ENCODE data around the gene CNOT6. TPM values are rescaled to one million over a fixed set of nuclear protein-coding genes. Genes with fewer than 3 reads are reported as not detected.

The CNOT6 gene
- total and polyA plus RNA-seq, 10 of the 15 experiments (the other 5 are each of a cell fraction or from before 2014, with no cell fraction given) = 3.8 to 22.1 (median 12.1) TPM

DNA sequence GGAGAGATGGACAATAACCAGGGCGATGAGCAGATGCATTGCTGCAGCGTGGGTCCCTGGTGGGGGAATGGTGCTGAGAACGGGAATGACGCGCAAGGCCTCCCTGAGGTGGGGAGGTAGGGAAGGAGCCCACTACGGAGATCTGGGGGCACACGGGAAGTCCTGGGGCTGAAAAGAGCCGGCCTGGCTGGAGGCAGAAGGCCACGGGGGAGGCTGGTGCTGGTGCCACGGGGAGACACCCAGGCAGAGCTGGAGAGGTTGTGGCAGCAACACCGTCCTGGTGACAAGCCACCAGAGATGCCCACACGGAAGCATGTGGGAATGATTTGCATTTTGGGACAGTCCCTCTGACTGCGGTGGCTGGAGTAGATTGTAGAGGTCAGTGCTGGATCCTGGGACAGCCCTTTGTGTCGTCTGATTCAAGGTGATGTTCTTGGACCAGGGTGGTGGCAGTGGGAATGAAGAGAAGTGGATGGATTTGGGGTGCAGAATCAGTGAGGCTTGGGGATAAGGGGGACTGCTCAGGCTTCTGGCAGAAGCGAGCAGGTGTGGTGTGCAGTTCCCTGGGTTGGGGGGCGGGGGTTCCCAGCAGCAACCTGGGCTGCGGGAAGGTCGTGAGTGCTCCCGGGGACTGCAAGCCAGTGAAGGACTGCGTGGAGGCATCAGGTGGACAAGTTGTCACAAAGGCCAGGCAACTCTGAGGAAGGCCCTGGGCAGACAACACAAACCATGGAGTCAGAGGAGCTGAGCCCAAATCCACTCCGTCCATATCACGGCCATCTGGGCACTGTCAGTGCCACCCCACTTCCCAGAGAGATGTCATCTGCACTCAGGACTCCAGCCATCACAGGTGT lies 25.2 kb upstream of the CNOT6 start (continued):
- no peak for TF ChIP-seq SPI1 (IDR thresholded peaks at IDR 0.05; ENCODE audit: borderline replicate concordance, insufficient read depth, low read depth, low read length)
- TF ChIP-seq JUND (IDR thresholded peaks at IDR 0.05; ENCODE audit: low read depth, low read length) = no peak

DNA sequence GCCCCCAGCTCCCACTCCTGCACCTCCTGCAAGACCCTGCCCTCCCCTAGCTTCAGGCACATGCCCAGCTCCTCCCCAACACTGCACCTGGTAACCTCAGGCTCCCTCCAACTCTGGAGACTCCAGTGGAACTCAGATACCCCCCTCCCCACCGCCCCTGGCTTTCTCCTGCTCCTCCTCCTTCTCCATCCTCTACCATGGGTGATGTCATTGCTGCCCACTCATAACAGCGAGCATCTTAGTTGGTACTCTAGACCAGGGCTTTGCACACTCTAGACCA lies 24.7 kb upstream of the CNOT6 start:
- Histone ChIP-seq H3K4me1 (ENCODE audit: control insufficient read depth, insufficient read depth, low read length) (no peaks in the 10 kb centered on the region), H2AFZ (ENCODE audit: control insufficient read depth, low read depth, low read length) (no peak overlapping the region), H3K36me3 (ENCODE audit: control insufficient read depth in 2 of 2, insufficient read depth in 2 of 2, low read length in 1 of 2) (no peaks in the 10 kb centered on the region), H4K20me1 (ENCODE audit: control insufficient read depth, insufficient read depth) (no peaks in the 10 kb centered on the region), H3K27ac (ENCODE audit: control insufficient read depth, insufficient read depth) (no peak overlapping the region), H3K4me2 (ENCODE audit: control insufficient read depth, insufficient read depth) (no peak overlapping the region), H3K4me3 (no peak overlapping the region), H3K9me3 (replicated peaks; ENCODE audit: control insufficient read depth, insufficient read depth, low read length) (no peaks in the 10 kb centered on the region), H3K79me2 (ENCODE audit: control insufficient read depth, insufficient read depth, low read length) (no peaks in the 10 kb centered on the region), H3K27me3 (replicated peaks in 1 of 2; ENCODE audit: control insufficient read depth in 2 of 2, insufficient read depth in 2 of 2, low read length in 1 of 2) (no peaks in the 10 kb centered on the region), H3K9ac (ENCODE audit: control insufficient read depth, insufficient read depth, low read length) (no peak overlapping the region)
- ChIA-PET POLR2A (no interaction called here), RAD21 (ENCODE audit: unreplicated experiment) (interaction anchor here (1.4 kb wide), 1 partner anchor 176 kb away, joined by 5 read pairs; no protein-coding TSS in a partner anchor), CTCF (no interaction called here), SMC1A (ENCODE audit: uncharacterized antibody, unreplicated experiment) (no interaction called here)
- 12% methylated on average over 2 of the region's 2 CpGs for WGBS (ENCODE audit: insufficient coverage, insufficient replicate concordance, low lambda C conversion rate, missing lambda C conversion rate)
- ATAC-seq (no peak), DNase-seq (ENCODE audit: low read depth, low spot score) (no peak), FAIRE-seq (no peak)
- no TSS peak for BruUV-seq (replicated peaks)
- intact Hi-C loops (cut with micrococcal nuclease; ENCODE audit: unreplicated experiment) (no loop called here), in situ Hi-C loops (cut with MboI) (no loop called here)
- TF ChIP-seq, protein P1, sequence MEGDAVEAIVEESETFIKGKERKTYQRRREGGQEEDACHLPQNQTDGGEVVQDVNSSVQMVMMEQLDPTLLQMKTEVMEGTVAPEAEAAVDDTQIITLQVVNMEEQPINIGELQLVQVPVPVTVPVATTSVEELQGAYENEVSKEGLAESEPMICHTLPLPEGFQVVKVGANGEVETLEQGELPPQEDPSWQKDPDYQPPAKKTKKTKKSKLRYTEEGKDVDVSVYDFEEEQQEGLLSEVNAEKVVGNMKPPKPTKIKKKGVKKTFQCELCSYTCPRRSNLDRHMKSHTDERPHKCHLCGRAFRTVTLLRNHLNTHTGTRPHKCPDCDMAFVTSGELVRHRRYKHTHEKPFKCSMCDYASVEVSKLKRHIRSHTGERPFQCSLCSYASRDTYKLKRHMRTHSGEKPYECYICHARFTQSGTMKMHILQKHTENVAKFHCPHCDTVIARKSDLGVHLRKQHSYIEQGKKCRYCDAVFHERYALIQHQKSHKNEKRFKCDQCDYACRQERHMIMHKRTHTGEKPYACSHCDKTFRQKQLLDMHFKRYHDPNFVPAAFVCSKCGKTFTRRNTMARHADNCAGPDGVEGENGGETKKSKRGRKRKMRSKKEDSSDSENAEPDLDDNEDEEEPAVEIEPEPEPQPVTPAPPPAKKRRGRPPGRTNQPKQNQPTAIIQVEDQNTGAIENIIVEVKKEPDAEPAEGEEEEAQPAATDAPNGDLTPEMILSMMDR (IDR thresholded peaks at IDR 0.05 in 2 of 3, conservative IDR thresholded peaks at IDR 0.05 in 1 of 3; ENCODE audit: control insufficient read depth in 2 of 3, extremely low read depth in 1 of 3, insufficient read depth in 1 of 3, low read depth in 3 of 3, low read length in 3 of 3) = no peak
- TF ChIP-seq, protein P2, sequence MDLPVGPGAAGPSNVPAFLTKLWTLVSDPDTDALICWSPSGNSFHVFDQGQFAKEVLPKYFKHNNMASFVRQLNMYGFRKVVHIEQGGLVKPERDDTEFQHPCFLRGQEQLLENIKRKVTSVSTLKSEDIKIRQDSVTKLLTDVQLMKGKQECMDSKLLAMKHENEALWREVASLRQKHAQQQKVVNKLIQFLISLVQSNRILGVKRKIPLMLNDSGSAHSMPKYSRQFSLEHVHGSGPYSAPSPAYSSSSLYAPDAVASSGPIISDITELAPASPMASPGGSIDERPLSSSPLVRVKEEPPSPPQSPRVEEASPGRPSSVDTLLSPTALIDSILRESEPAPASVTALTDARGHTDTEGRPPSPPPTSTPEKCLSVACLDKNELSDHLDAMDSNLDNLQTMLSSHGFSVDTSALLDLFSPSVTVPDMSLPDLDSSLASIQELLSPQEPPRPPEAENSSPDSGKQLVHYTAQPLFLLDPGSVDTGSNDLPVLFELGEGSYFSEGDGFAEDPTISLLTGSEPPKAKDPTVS (IDR thresholded peaks at IDR 0.05; ENCODE audit: low read depth, low read length) = no peak
- TF ChIP-seq MXI1 (IDR thresholded peaks at IDR 0.05; ENCODE audit: low read depth, low read length) (no peak), KDM1A (IDR thresholded peaks at IDR 0.05; ENCODE audit: borderline replicate concordance) (no peak), NR2F1 (conservative IDR thresholded peaks at IDR 0.05) (no peak), TBL1XR1 (IDR thresholded peaks at IDR 0.05; ENCODE audit: low read depth, low read length) (no peak), SMAD1 (IDR thresholded peaks at IDR 0.05; ENCODE audit: low read depth, partially characterized antibody) (no peak), YBX1 (IDR thresholded peaks at IDR 0.05) (no peak), FOXM1 (IDR thresholded peaks at IDR 0.05; ENCODE audit: low read depth, low read length) (no peak), PAX8 (IDR thresholded peaks at IDR 0.05) (no peak), SREBF2 (IDR thresholded peaks at IDR 0.05; ENCODE audit: low read length) (no peak), NFIC (IDR thresholded peaks at IDR 0.05; ENCODE audit: low read depth, low read length) (no peak)
- TF ChIP-seq, protein P3, sequence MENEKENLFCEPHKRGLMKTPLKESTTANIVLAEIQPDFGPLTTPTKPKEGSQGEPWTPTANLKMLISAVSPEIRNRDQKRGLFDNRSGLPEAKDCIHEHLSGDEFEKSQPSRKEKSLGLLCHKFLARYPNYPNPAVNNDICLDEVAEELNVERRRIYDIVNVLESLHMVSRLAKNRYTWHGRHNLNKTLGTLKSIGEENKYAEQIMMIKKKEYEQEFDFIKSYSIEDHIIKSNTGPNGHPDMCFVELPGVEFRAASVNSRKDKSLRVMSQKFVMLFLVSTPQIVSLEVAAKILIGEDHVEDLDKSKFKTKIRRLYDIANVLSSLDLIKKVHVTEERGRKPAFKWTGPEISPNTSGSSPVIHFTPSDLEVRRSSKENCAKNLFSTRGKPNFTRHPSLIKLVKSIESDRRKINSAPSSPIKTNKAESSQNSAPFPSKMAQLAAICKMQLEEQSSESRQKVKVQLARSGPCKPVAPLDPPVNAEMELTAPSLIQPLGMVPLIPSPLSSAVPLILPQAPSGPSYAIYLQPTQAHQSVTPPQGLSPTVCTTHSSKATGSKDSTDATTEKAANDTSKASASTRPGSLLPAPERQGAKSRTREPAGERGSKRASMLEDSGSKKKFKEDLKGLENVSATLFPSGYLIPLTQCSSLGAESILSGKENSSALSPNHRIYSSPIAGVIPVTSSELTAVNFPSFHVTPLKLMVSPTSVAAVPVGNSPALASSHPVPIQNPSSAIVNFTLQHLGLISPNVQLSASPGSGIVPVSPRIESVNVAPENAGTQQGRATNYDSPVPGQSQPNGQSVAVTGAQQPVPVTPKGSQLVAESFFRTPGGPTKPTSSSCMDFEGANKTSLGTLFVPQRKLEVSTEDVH (IDR thresholded peaks at IDR 0.05; ENCODE audit: low read depth, partially characterized antibody) = no peak
- TF ChIP-seq, protein P4, sequence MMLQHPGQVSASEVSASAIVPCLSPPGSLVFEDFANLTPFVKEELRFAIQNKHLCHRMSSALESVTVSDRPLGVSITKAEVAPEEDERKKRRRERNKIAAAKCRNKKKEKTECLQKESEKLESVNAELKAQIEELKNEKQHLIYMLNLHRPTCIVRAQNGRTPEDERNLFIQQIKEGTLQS (IDR thresholded peaks at IDR 0.05; ENCODE audit: borderline replicate concordance, extremely low read depth, low read depth, low read length) = no peak

All from GM12878 (cell line).